Forelimb muscle (tissue), 1 donor: Measurements from ENCODE around the gene PTPMT1. TPM values are rescaled to one million over a fixed set of nuclear protein-coding genes. Genes with fewer than 3 reads are reported as not detected.

Experiments used
- DNase-seq: peaks from one replicate; pipeline ENCODE4 v3.0.0-alpha.2; 2013; ENCODE audit warnings: low read depth
- polyA plus RNA-seq: library from polyadenylated mRNA; unstranded; fragments of 120-200 nt; gene quantifications from one replicate; pipeline ENCODE4 v1.2.1, GENCODE V29; 2013; ENCODE audit not compliant: insufficient read length

The PTPMT1 gene
- polyA plus RNA-seq, 1 donor: 27.1 TPM

DNA sequence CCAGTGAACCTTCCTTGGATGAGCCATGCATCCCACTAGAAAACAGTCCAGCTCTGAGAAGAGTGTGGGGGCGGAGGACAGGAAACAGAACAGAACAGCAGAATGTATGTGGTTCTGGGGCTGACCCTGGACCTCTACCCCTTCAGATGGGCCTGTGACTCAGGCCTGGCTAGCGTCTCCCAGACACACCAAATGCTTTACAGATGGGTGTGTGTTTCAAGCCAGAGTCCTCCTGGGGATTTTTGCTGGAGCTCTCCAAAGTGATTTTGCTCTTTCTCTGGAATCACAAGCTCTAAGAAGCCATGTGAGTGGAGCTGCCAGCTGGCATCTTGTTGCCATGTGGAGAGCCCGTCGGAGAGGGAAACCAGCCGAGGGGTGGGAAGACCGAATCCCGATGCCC, 42.0 kb downstream of the PTPMT1 start:
- no peak for DNase-seq

DNA sequence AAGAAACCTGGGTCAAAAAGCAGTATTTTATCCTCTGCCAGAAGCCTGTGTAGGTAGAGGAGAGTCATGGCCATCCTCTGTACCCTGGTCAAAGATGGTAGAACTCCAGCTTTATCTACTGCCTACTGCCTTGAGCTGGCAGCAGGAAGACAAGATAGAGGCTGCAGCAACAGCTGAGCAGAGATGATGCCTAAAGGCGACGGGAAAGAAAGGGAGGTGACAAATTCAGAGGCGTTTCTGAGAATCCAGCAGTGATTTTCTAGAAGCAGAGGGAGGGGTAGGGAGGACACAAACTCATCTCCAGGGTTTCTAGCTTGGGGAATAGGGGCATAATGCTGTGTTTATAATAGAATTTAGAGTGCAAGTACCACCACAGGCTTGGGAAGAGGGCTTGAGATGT, 44.3 kb downstream of the PTPMT1 start:
- no peak for DNase-seq

GRCh38 chr11:47611348-47611794, 46.0 kb downstream of the PTPMT1 start:
- no peak for DNase-seq

DNA sequence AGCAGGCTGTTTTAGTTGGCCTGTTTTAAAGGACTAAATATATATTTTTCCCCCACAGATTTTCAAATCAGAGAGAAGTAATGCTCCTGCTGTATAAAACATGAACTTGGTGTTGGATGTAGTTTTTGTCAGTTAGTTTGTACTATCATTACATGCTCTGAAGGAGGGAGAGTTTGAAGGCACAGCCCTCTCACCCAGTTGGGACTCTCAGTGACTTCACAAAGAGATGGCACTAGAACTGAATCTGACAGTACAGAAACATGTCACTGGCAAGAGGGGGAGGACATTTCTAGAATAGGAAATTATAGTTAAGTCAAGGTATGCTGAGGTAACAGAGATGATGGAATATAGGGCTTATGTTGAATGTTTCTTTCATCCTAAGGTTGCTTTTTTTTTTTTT, 49.9 kb downstream of the PTPMT1 start:
- no peak for DNase-seq

GRCh38 chr11:47616726-47617416, 51.5 kb downstream of the PTPMT1 start:
- peak; percentile 55 for DNase-seq

GRCh38 chr11:47617417-47617809, 52.0 kb downstream of the PTPMT1 start:
- DNase-seq: no peak

- DNase-seq: no peak
Measured at GRCh38 chr11:47620836-47621378, 55.5 kb downstream of the PTPMT1 start.

Other genes starting within 250 kb of the PTPMT1 start
- 0.75 TPM for gene MYBPC3, start 212.9 kb upstream of the PTPMT1 start, polyA plus RNA-seq
- gene SPI1, start 187.1 kb upstream of the PTPMT1 start, polyA plus RNA-seq: 6.7 TPM
- gene SLC39A13, start 157.0 kb upstream of the PTPMT1 start, polyA plus RNA-seq: 35.3 TPM
- gene PSMC3, start 139.2 kb upstream of the PTPMT1 start, polyA plus RNA-seq: 123 TPM
- gene RAPSN, start 116.5 kb upstream of the PTPMT1 start, polyA plus RNA-seq: 93.1 TPM
- gene CELF1, start 12.5 kb upstream of the PTPMT1 start, polyA plus RNA-seq: 68.6 TPM
- gene KBTBD4, start 13.4 kb downstream of the PTPMT1 start, polyA plus RNA-seq: 12.8 TPM
- 95.7 TPM for gene NDUFS3, start 13.5 kb downstream of the PTPMT1 start, polyA plus RNA-seq
- gene FAM180B, start 21.1 kb downstream of the PTPMT1 start, polyA plus RNA-seq: 2.6 TPM
- 9.1 TPM for gene C1QTNF4, start 28.8 kb downstream of the PTPMT1 start, polyA plus RNA-seq
- gene MTCH2, start 77.0 kb downstream of the PTPMT1 start, polyA plus RNA-seq: 76.6 TPM
- 0.47 TPM for gene AGBL2, start 149.8 kb downstream of the PTPMT1 start, polyA plus RNA-seq
- 101 TPM for gene FNBP4, start 201.7 kb downstream of the PTPMT1 start, polyA plus RNA-seq